ENCODE data around the gene COX15.
"Not testable (repeated sequence)": the region's sequence is repeated elsewhere in the genome, so short reads cannot be mapped to it uniquely, and the experiment has no call there.

The COX15 gene

GRCh38 chr10:99740933-99741559, 9.1 kb upstream of the COX15 start:
- DNase-seq (ENCODE audit: low read depth in 2 of 2): no peak

GRCh38 chr10:99740260-99740659, 8.3 kb upstream of the COX15 start:
- no peak for DNase-seq (ENCODE audit: low read depth in 2 of 2)

GRCh38 chr10:99734111-99734510, 2.2 kb upstream of the COX15 start:
- DNase-seq (ENCODE audit: low read depth in 2 of 2): not testable (repeated sequence)

- DNase-seq (ENCODE audit: low read depth in 2 of 2): no peak
Measured at GRCh38 chr10:99733366-99733765, 1.4 kb upstream of the COX15 start.

- DNase-seq (ENCODE audit: low read depth in 2 of 2): no peak
Measured at GRCh38 chr10:99731306-99732032, 458 bp downstream of the COX15 start.

GRCh38 chr10:99730026-99730425, 1.9 kb downstream of the COX15 start:
- no peak for DNase-seq (ENCODE audit: low read depth in 2 of 2)

- no peak for DNase-seq (ENCODE audit: low read depth in 2 of 2)
Measured at GRCh38 chr10:99720387-99720786, 11.5 kb downstream of the COX15 start.

GRCh38 chr10:99714446-99714845, 17.5 kb downstream of the COX15 start:
- no peak for DNase-seq (ENCODE audit: low read depth in 2 of 2)

GRCh38 chr10:99711129-99711719, 20.7 kb downstream of the COX15 start:
- no peak for DNase-seq (ENCODE audit: low read depth in 2 of 2)

- no peak for DNase-seq (ENCODE audit: low read depth in 2 of 2)
Measured at GRCh38 chr10:99709480-99710229, 22.3 kb downstream of the COX15 start.

GRCh38 chr10:99708428-99709012, 23.4 kb downstream of the COX15 start:
- DNase-seq (ENCODE audit: low read depth in 2 of 2): no peak

GRCh38 chr10:99700649-99701048, 31.3 kb downstream of the COX15 start:
- no peak for DNase-seq (ENCODE audit: low read depth in 2 of 2)

- DNase-seq (ENCODE audit: low read depth in 2 of 2): no peak
Measured at GRCh38 chr10:99698504-99699080, 33.3 kb downstream of the COX15 start.

GRCh38 chr10:99695761-99696160, 36.2 kb downstream of the COX15 start:
- DNase-seq (ENCODE audit: low read depth in 2 of 2): no peak

- no peak for DNase-seq (ENCODE audit: low read depth in 2 of 2)
Measured at GRCh38 chr10:99693933-99694583, 37.9 kb downstream of the COX15 start.

GRCh38 chr10:99689461-99689860, 42.5 kb downstream of the COX15 start:
- DNase-seq (ENCODE audit: low read depth in 2 of 2): no peak

GRCh38 chr10:99685597-99685967, 46.3 kb downstream of the COX15 start:
- DNase-seq (ENCODE audit: low read depth in 2 of 2): no peak

GRCh38 chr10:99682752-99683151, 49.2 kb downstream of the COX15 start:
- DNase-seq (ENCODE audit: low read depth in 2 of 2): no peak
